HG03064 (cell line): ENCODE measurements around the gene ERN1.
A peak's percentile ranks its signal among the peaks of the same experiment; 100 is the strongest.
"Not testable (repeated sequence)": the region's sequence is repeated elsewhere in the genome, so short reads cannot be mapped to it uniquely, and the experiment has no call there.

Experiments used
- ATAC-seq: cut with Tn5 transposase; IDR thresholded peaks from one replicate; pipeline ENCODE4 v1.9.1; 2021; ENCODE audit warnings: low read depth; ENCODE audit not compliant: unreplicated experiment

The ERN1 gene

DNA sequence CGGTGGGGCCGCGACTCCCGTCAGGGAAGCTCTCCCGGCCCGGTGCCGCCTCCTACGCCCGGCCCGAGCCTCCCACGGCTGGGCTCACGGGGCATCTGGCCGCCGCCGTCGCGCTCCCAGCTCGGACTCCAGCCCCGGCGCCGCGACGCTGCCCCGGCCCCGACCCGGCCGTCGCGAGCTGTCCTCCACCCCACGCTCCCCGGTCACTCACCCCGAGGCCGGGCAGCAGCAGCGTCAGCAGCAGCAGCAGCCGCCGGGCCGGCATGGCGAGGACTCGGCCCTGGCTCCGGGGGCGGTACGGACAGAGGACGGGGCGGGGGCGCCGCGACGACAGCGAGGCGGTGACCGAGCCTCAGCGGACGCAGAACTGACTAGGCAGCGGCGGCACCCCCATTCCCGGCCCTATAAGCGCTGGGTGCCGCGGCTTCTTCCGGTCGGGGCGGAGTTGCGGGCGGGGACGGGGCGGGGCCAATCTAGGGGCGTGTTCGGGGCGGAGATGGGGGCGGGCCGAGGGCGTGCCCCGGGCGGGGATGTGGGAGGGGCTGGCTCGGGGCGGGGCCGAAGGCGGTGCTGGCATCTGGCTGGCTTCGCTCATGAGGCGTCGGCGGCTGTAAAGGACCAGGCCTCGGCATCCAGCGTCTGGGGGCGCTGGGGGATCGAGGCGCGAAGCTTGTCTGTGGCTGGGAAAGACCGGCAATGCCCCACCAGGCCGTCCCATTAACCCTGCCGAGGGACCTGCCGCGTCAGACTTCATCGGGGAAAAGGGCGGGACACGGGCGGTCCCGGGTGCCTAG lies at the start of gene ERN1:
Gene ERN1, minus strand, starts transcription at position 380 of the 794 bp plus-strand sequence. Its CDS starts 115 bp downstream, at position 265.
- ATAC-seq: peak; percentile 62

DNA sequence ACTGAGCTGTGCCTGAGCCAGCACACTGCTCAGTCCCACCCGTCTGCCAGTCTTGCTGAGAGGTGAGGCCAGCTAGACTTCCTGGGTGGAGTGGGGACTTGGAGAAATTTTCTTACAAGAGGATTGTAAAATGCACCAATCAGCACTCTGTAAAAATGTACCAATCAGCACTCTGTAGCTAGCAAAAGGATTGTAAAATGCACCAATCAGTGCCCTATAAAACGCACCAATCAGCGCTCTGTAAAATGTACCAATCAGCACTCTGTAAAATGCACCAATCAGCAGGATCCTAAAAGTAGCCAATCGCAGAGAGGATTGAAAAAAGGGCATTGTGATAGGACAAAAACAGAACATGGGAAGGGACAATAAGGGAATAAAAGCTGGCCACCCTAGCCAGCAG lies 49.1 kb upstream of the ERN1 start:
- ATAC-seq: not testable (repeated sequence)

DNA sequence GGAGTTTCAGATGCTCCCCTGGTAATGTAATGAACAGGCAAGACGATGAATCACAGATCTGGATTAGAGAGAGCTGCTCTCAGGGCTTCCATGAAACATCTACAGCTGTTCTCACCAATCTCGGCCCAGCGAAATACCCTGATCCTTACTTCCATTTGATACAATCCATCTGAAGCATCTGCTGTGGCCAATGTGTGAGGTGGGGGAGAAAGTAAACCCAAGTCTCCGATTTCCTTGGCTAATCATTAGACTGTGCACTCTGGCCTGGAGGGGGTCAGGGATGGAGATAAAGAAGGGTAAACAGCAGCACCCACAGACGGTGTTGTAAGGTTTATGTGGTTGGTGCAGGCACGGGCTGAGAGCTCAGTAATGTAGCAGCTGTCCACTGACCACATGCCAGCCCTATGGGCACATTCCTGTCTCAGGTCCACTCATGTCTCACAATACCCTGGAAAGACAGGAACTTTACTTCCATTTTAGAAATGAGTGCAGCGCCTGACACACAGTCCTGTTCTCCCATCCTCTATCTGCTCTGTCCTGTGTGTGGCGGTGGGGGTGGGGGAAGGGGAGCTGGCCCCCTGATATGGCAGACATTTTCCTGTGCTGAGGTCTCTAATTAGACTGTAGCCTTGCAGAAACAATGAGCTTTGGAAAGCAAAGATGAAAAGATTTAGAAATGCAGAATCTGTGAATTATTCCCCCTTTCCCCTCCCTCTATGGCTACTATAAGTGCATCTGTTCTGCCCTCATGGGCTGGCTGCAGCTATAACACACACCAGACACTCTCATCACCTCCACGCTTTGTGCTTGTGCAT lies 48.3 kb upstream of the ERN1 start:
- ATAC-seq: no peak

DNA sequence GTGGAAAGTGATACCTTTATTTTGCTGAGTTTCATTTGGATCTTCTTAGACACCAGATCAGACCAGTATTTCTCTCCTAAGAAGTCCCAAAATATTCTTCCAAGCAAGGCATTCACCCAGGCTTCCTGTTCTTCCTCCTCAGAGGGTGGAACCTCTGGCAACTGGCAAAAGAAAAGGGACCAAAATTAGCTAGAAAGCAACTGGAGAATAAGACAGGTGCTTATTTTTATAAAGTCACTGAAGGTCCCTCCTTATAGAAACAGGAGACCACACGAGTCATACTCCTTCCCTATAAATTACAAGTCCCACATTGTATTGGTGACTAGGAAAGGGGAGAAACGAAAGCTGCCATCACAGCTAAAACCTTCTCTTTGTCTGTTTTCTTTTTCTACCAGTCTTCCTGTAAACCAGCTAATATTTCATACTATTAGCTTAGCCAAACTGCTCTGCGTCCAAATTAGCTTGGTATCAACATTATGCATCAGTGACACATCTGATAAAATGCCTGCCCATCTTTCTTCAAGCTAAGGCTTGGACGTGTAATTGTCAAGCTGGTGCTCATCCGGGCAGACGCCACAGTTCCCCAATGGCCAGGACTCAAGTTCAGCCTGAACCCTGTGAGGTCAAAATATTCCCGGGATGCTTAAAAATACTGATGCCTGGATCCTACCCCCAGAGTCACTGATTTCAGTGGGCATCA lies 47.5 kb upstream of the ERN1 start:
- ATAC-seq: no peak

DNA sequence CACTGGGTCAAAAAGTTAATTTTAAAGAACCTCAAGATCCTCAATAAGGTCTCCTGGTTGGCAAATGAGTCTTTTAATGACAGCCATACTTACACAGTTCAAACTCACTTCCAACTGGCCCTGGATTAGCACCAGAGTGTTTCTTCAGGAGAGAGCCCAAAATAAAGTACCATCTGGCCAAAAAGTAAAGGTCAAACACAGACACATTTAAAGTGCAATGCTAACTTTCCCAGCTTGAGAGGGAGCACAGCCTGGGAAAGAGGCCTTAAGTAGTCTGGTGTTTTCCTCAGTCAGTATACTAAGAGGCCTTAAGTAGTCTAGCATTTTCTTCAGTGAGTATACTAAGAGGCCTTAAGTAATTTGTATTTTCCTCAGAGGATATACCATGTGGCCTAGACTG lies 46.6 kb upstream of the ERN1 start:
- no peak for ATAC-seq

GRCh38 chr17:64174686-64175456 lies 44.9 kb upstream of the ERN1 start:
- no peak for ATAC-seq

GRCh38 chr17:64173646-64174045 lies 43.7 kb upstream of the ERN1 start:
- no peak for ATAC-seq

DNA sequence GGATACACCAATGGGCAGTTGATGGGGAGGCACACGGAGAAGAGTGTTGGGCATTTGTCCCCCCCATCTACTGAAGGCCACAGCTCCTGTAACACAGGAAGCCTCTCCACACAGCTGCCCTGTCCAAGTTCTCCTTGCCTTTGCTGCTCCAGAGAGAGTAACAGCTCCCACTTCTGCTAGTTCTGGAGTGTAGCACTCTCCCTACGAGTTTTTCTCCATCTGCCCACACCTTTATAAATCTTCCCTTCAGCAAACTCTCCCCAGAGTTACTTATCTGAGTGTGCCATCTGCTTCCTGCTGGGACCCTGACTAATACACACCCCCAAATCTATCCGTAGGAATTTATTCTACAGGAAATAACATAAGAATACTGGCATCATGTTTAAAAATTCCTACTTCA lies 42.6 kb upstream of the ERN1 start:
- ATAC-seq: no peak

DNA sequence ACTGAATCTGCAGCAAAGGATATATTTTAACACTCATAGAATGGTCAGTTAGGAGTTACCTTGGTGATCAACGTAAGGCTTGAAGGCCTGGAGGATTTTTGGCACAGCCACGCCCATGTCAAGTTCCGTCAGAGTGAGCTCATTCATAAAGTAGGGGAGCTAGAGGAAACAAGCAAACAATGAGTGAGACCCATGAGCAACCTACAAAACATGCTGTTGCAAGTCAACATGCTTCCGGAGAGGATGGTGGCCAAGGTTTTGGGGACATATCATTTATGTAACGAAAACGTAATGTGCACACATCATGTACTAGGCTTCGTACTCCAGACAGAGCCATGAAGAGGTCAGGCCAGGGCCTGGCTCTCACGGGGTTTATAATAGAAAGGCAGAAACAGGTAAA lies 41.1 kb upstream of the ERN1 start:
- ATAC-seq: no peak

GRCh38 chr17:64170286-64170685 lies 40.3 kb upstream of the ERN1 start:
- ATAC-seq: no peak

DNA sequence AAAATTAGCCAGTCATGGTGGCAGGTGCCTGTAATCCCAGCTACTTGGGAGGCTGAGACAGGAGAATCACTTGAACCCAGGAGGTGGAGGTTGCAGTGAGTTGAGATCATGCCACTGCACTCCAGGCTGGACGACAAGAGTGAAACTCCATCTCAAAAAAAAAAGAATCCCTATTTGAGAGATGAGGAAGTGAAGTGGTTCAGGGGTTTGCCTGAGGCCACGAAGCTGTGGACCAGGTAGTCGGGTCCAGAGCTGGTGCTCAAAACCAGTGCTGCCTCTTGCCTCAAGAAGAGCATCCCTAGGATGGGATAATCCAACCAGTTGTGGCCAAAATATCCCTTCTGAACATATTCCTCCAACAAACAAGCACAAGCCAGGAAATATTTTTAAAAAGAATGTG lies 37.7 kb upstream of the ERN1 start:
- ATAC-seq: not testable (repeated sequence)

GRCh38 chr17:64166876-64167275 lies 36.9 kb upstream of the ERN1 start:
- no peak for ATAC-seq

DNA sequence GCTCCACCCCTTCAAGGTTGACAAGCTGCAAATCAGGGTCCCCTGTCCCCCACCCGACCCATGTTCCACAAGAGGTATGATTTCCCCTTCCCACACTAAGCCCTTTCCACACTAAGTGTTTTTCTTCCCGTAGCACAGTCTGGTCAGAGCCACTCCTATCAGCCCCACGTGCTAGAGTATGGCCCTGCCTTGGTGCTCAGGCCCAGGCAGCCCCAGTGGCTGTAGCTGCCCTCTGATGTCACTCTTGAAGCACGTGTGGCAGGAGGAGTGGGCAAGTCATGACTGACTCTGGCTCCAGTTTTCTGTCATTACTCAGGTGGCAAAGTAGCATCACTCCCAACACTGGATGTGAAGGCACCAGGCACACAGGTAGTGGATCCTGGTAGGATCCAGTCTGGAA lies 35.4 kb upstream of the ERN1 start:
- ATAC-seq: no peak

- ATAC-seq: no peak
Measured at GRCh38 chr17:64164596-64165285, 34.8 kb upstream of the ERN1 start.

DNA sequence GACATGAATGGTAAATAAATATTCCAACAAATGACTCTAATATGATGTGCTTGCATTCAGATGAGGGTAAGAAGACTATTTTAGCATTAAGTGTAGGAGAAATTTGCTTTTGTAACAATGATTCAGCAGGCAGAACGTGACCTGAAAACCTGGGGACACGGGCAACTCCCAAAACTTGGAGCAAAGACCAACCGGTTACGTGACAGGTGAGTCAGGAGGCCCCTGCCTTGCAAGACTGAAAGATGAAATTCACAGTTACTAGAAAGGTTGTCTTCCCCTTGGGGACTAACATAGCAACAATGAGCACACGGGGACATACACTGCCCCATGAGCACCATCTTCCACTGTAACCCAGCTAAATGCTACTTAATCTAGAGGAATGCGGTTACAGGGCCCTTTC lies 33.5 kb upstream of the ERN1 start:
- no peak for ATAC-seq

GRCh38 chr17:64162554-64162953 lies 32.6 kb upstream of the ERN1 start:
- no peak for ATAC-seq

- no peak for ATAC-seq
Measured at GRCh38 chr17:64161380-64162176, 31.6 kb upstream of the ERN1 start.

- no peak for ATAC-seq
Measured at GRCh38 chr17:64160378-64160777, 30.4 kb upstream of the ERN1 start.
